Renal pelvis (tissue), 4 donors: ENCODE measurements around the gene ESM1. TPM values are rescaled to one million over a fixed set of nuclear protein-coding genes. Genes with fewer than 3 reads are reported as not detected.

ENCODE experiments used
- DNase-seq: peaks from one replicate; pipeline ENCODE4 v3.0.0-alpha.2; 2013
- polyA plus RNA-seq, 3 donors: library from polyadenylated mRNA; unstranded; fragments of 120-200 nt; gene quantifications; one replicate each; pipeline ENCODE4 v1.2.1, GENCODE V29; 2013; ENCODE audit not compliant: insufficient read length in 3 of 3

Gene ESM1
- polyA plus RNA-seq, 3 donors, result 6.0 to 9.0 (median 8.3) TPM

DNA sequence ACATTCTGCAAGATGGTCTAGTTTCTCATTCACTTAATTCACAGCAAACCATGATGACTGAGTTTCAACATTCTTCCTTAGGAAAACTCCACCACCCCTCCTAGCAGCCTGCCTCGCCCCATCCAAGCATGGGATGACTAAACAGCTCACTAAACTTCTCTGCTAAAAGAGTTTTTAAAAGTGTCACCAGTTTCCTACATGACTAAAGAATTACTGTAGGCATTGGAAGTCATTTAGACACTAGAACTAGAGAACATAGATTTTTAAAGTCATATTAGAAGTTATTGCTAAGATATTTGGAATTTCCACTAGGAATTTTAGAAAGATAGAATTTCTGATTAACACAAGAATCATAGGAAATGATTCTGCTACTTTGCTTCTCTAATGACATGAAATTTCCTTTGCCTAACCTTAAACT is 5.5 kb upstream of the ESM1 start:
- DNase-seq, result no peak

DNA sequence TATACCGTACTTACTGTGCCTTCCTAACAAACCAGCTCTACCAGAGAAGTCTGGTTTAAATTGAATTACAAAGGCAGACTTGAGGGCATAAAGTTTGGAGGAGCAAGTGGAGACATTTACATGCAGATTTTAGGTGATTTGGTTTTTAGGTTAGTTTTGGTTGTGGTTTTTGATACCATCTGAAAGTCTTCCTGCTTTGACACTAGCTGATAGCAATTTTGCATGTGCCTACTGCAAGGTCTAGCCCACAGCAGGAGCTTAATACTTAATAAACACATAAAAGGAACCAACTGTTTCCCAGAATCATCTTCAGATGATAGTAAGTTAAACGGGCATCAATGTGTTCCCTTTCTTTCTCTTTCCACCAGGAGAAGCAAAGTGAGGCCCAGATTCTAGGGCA is 3.4 kb upstream of the ESM1 start:
- DNase-seq, result no peak

DNA sequence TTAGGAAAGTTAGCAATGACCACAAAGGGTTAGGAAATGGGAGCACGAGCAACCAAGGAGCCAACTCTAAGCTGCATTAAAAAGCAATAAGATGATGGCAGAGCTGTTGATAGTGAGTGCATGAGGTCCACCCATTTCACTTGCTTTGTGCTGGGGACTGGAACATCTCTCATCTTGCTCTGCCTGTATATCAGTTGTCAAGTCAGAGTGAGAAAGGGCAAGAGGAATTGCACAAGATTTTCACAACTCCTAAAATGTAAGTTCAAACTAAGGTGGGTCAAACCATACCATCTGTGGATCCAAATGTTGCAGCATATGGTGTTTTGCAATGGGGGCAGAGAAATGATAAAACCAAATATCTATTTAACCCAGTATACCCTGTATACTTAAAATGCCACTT is 2.8 kb upstream of the ESM1 start:
- no peak for DNase-seq

DNA sequence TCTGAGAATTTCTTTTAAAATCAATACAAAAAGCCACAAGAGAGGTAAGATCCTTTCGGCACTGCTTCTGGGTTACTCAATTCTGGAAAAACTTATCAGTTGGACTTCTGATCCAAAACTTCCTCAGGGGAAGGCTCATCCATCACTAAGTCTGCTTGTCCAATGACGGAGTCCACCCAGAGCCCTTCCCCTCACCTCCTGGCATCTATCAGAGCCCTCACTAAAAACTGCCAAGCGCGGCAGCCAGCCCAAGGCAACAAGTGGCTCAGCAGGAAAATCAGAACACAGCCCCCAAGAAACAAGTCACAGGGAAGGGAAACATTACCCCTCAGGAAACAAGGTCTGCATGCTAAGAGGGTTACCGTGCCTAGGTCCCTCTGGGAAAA is 869 bp upstream of the ESM1 start:
- no peak for DNase-seq

DNA sequence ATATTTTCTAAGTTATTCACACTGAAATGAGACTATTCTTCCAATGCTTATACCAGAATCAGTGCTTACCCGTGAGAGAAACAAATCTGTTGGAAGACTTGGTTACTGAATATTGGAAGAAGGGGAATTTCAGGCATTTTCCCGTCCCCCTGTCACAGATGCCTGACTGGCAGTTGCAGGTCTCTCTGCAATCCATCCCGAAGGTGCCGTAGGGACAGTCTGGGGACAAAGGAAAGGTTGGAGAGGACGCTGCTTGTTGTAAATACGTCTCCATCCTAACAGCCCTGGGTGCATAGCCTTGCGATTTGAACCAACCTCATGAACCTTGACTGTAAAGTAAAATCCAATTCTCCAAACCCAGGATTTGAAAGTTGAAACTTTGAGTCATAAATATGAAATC is 3.5 kb downstream of the ESM1 start:
- no peak for DNase-seq

DNA sequence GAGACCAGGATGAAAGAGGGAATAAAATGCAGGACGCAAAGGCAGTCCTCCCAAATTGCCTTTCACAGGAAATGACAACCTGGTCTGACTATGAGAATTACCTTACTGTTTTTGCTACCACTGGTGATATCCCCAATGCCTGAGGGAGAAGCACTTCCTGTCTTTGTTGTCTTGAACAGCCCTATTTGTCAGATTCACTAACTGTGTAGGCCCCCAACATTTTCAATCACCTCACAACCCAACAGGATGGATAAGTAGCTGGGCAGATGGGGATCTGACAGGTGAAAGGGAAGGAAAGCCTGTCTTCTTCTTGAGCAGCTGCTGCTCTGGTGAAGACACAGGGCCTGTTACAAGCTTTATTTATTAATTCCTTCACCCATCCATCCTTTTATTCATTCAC is 9.7 kb downstream of the ESM1 start:
- no peak for DNase-seq

DNA sequence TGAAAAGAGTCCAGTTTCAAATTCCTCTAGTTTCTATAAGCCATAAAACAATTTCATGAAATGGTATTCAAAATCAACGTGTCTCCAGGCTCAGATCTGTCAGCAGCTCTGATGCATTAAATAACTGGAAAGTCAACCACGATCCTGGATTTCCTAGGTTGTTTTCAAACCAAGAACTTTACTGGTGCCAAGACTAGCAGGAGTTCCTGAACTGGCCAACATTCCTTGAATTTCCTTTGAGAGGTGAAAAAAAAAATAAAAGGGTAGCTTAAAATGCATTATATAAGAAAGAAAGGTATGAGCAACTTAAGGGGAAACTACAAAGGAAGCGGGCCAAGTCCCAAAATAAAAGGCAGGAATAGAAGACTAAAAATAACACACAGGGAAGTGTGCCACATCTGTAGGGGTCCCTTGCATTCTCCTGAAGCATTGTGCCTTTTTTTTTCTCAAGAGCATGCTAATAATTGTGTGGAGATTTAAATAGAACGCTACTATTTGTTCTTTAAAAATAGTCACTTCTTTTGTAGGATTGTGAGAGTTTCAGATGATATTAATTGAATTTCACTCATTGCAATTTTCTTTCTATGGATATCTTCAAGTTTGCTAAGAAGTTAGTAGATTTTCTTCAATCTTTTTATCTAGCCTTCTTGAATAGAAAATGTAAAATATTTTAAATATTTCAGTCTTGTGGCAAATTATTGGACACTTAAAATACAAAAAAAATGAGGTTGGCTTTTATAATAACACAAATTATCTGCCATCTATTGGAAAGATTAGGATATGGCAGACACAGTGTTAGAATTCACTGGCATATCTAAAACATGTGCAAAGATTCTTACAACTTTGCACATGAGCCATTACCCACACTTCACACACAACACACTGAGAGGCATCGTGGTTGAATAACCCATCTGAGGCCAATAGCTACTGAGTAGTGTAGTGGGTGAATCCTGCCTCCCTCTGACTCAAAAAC is 15.3 kb downstream of the ESM1 start:
- no peak for DNase-seq

DNA sequence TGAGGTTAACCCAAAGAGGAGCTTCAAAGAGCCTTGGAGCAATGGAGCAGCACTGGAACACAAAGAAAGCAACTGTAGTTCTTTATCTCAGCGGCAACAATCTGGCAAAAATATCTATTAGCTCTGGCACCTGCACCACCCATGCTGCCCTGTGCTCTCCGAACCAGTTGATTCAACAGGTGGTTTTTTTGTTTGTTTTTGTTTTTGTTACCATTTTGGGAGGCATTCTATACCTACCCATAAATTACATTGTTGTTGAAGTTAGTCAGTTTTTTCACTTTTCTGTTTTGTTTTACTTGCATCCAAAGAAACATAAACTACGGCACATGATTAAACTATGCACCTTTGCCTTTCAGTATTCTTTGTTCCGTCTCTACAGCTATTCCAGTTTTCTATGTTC is 16.2 kb downstream of the ESM1 start:
- no peak for DNase-seq

DNA sequence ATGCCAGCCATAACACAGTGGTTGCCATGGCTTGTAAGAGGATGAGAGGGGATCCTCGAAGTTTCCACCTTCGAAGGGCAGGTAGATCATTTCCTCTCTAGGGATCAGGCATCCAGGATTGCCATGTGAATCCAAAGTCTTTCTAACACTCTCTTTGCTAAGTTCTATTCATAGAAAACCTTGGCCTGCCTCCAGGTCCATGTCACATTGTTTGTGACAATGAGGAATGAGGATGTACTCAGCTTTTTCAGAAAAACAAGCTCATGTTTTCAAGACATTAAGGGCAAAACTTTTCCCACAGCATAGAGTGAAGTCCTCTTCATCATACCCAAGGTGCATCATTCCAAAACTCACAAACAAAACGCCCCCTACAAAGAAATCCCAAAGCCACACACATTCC is 19.6 kb downstream of the ESM1 start:
- DNase-seq, result no peak

DNA sequence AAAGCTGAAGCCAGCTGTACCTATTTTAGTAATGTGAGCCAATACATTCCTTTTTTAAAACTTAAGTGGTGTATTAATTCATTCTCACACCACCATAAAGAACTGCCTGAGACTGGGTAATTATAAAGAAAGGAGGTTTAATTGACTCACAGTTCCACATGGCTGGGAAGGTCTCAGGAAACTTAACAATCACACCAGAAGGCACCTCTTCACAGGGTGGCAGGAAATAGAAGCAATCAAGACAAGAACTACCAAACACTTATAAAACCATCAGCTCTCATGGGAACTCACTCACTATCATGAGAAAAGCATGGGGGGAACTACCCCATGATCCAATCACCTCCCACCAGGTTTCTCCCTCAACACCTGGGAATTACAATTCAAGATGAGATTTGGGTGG is 21.0 kb downstream of the ESM1 start:
- DNase-seq, result no peak

DNA sequence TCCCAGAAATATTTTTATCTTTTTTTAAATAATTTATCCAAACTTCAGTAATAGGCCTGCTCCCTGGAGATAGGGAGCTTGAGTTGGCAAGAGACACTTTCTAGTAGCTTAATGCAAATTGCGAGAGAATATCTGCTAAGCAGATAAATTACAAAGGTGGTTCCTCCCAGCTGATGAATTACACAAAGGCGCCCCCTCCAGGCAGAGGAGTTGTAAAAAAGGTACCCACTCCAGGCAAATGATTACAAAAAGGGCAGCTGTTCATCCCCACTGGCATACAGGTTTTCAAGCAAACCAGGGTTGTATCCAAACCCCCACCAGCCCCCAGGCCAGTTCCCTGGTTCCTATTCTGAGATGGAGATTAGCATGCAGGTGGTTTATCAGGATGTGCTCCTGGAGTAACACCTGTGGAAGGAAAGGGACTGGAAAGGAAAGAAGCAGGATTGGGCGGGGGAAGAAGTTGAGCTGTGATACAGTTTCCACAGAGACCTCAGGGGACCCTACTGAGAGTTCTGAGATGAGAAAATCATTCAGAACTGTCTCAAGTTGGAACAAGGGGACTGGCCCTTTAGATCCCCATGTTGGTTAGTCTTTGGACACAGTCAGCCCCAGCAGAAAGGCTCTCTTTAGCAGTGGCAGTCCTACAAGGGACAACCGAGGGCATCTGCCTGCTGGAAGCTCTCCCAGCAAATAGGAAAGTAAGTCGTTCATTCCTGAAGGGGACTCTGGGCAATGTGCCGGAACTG is 25.5 kb downstream of the ESM1 start:
- DNase-seq, result no peak

DNA sequence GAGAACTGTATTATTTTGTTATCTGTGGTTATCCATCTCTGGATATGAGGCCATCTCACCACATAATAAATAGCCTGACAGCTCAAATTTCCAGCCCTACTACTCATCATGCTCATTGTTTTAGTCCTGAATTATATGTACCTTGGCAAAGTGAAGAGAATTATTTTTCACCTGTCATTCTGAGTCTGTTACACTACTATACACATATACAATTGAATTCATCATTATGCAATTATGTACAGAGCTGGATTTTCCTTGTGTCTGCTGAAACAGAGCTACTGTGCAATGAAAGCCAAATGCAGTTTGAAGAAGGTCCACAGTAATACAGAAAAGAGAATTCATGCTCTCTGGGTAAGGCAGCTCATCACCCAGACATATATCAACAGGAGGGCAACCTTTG is 28.5 kb downstream of the ESM1 start:
- no peak for DNase-seq

DNA sequence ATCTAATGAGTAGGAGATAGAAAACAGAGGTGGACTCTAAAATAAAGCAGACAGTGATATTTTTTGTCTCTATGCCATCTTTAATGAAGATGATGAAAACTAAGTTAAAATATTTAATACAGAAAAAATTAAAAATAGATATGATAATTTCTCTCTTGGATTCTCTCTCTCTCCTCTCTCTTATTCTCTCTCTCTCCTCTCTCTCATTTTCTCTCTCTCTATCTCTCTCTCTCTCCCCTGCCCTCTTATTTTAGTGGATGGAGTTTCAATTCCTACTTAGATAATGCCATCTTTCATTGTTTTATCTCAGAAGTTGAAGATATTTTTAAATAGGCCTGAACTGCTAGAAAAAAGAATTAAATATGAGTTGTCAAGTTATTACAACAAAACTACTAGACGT is 38.2 kb downstream of the ESM1 start:
- DNase-seq, result no peak

DNA sequence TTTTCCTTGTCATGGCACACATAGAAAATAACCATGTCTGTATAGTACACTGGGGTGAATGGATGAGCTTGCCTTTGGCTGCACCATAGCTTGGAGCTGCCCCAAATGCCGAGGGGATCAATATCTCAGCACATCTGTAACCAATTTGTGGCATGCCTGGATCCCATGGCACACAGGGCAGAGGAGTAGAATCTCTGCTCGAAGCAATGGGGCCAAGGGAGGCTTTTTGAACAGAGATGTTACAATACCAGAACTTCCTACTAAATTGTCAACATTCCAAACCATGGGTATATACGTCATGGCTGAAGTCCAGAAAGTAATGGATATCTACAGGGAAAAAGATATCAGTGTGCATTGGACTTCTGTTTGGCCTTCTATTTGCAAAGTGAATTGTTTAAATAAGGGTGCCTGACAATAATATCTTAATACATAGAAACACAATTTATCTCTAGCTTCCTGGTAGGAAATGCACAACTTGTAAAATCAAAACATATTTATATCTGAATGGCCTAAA is 39.0 kb downstream of the ESM1 start:
- DNase-seq, result no peak

DNA sequence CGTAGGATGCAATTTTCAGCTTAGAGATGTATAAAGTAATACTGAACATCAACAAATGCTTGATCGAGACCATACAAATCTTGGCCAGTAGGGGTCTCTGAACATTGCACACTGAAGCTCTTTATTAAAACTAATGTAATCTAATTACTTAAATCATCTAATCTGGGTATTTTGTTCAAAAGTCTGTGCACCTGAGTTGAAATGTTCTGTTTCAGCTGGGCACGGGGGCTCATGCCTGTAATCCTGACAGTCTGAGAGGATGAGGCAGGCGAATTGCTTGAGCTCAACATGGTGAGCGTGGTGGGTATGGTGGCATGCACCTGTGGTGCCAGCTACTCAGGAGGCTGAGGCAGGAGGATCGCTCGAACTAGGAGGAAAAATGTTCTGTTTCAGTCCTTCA is 41.0 kb downstream of the ESM1 start:
- peak; percentile 11 for DNase-seq

DNA sequence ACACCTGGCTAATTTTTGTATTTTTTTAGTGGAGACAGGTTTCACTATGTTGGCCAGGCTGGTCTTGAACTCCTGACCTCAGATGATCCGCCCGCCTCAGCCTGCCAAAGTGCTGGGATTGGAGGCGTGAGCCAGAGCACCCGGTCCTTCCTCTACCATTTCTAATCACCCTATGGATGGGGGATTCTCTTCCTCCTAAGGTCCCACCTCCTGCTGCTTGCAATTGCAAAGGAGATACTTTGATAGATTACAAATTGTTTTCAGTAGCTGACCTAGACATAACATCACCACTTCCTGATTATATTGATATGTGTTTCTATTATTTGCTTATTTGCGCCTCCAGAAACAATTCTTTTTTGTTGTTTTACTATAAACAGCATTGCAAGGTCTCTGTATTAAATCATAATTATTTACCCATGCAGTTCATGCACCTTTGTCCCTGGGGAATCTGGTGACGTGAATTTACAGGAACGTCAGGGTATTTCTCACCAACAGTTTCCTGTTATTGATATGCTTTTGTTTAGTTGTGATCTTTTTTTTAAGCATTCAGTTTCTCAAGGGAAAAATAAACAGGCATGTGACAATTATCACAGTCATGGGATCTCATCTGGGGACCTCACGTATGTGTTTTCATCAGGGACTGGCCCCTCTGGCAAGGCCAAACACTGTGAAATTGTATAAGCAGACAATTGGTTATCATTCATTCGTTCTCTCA is 43.2 kb downstream of the ESM1 start:
- DNase-seq, result no peak

DNA sequence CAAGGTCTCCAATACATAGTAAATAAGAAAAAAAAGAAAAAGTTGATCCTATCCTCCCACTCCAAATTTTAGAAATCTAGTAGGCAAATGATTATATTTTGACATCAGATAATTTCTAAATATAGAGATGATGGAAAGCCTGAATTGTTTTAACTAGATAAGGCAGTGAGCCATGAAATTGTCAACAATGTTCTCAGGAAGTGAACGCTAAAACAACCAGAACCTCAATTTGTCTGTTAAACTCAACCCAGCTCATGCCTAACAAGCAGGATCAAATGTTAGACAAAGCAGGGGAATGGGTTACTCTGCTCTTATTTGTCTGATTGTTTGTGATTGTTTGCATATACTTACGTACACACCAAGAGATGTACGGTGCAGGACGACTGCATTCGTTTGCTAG is 49.2 kb downstream of the ESM1 start:
- DNase-seq, result no peak

DNA sequence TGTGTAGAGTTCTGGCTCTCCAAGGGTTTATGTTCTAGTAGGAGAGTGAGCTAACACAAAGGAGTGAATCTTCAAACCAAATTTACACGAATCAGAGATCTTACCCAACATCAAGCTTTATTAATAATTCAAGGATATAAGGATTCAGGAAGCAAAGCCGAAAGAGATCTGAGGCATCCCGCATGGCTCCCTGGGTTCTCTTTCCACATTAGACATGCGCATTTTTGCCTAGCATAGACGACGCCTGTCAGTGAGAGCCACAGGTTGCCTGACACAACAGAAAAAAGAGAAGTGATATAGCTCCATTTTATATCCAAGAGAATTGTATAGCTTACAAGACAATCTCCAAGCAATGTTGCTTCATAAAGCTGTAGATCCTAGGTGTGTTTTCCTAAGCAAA is 52.6 kb downstream of the ESM1 start:
- DNase-seq, result no peak

DNA sequence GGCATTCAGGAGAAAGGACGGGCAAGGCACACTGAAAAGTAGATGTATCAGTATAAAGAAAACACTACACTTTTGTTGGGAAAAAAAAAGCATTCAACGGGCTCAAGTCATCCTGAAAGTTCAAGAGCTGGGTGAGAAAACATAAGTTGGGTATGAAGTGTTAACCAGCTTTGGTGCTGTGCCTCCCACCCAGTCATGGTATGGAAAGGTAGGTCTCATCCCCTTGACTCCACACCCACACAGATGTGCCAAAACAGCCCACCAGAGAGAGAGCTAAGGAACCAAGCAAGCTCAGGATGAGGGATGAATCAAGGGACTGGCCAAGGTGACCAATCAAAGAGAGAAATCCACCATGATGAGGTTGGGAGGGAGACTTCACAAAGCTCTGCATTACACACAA is 54.7 kb downstream of the ESM1 start:
- DNase-seq, result no peak
